GM10847 (cell line): ENCODE data around the gene CCNE1.

Experiments used
- POLR2A ChIP-seq: IDR thresholded peaks from 2 replicates; pipeline ENCODE4 v1.6.1; 2011; ENCODE audit not compliant: insufficient read length; ENCODE audit errors: extremely low read depth

The CCNE1 gene

DNA sequence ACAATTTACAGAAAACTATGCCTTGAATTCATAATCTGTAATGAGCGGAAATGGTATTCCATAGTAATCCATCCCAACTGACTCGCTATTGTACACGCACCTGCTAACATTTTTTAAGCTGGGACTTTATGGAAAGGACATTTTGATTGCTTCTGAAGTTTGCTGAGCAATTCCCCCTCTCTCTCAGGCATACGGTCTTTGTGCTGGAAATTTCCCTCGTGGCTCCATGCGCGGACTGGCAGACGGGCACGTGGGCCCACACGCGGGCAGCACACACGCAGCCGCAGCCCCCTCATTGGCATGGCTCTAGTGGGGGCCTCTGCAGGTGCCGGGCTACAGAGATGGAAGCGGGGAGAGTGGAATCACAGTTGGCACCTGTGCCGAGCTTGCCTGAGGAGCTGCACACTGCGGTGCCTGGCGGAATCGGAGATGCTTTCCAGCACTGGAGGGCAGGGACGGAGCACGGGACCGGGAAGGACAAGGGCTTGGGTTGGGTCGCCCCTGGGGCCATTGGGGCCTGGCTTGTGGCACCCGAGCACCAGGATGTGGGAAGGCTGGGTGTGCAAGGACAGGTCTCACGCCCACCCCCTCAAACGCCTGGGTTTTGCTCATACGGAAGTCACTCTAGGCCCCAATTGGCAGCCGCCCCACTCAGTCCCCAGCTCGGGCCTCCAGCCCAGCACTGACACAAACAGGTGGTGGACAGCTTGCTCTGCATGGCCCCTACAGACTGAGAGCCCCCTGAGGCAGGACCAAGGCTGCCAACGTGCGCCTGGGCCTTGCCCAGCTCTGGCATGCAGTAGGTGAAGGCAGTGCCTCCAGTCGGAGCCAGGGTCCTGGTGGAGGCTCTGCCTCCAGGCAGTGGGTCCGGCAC, 30.2 kb upstream of the CCNE1 start:
- no peak for TF ChIP-seq POLR2A

DNA sequence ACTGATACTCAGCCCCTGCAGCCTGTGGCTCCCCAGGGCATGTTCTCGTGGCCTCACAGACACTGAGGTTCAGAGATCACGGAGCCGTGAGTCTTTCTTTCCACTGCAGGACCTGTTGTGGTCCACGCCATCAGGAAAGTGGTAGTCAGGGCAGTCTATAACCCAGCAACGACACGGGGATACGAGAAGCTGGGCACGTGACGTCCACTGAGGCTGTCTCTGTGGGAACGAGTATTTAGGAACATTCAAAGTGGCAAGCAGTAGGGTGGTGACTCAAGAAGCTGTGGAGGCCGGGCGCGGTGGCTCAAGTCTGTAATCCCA, 29.6 kb upstream of the CCNE1 start:
- TF ChIP-seq POLR2A = no peak

DNA sequence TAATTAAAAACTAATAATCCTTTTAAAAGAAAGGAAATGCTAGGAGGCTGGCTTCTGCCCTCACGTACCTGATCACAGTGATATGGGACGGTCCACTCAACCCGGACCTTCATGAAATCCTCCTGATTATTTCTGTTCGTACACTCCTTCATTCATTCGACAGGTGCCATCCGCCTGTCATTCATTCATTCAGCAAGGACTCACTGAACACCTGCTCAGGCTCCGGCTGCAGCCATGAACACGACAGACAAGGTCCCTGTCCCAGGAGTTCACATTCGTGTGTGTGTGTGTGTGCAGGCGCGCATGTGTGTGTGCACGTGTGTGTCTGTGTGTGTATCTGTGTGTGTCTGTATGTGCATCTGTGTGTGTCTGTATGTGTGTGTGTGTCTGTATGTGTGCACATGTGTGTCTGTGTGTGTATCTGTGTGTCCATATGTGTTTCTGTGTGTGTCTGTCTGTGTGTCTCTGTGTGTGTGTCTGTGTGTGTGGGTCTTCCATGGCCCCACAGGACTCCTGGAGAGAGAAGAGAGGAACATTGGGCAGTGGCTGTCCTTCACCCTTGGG, 28.1 kb upstream of the CCNE1 start:
- no peak for TF ChIP-seq POLR2A

DNA sequence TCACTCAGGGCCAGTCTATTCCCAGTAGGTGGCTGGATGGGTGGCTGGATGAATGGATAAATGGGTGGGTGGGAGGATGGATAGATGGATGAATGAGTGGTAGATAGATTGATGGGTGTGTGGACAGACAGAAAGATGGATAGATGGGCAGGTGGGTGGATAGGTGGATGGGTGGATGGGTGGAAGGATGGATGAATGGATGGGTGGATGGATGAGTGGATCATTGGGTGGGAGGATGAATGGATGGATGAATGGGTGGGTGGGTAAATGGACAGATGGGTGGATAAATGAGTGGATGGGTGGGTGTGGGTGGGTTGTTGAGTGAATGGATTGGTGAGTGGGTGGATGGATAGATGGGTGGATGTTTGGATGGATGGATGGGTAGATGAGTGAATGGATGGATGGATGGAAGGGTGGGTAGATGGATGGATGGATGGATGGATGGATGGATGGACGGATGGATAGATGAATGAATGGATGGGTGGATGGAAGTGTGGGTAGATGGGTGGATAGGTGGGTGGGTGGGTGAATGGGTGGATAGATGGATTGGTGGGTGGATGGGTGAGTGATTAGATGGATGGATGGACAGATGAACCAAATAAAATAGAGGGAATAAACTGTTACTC, 27.1 kb upstream of the CCNE1 start:
- TF ChIP-seq POLR2A = no peak

DNA sequence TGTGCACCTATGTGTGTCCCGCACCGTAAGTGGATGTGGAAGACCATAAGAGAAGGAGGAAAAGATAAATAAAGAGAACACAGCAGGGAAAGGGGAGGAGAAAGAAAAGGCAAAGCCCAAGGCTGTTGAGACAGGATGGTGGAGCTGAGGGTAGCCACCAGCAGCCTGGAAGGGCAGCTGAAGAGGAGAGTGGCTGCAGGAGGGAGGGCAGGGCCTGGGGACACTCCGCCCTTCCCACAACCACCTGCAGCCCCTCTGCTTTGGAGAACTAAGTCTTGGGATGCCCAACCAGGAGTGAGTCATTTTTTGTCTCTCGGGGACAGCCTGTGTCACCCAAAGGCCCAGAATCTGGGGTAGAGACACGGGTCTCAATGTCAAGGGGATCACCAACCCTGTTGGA, 26.4 kb upstream of the CCNE1 start:
- TF ChIP-seq POLR2A = no peak

DNA sequence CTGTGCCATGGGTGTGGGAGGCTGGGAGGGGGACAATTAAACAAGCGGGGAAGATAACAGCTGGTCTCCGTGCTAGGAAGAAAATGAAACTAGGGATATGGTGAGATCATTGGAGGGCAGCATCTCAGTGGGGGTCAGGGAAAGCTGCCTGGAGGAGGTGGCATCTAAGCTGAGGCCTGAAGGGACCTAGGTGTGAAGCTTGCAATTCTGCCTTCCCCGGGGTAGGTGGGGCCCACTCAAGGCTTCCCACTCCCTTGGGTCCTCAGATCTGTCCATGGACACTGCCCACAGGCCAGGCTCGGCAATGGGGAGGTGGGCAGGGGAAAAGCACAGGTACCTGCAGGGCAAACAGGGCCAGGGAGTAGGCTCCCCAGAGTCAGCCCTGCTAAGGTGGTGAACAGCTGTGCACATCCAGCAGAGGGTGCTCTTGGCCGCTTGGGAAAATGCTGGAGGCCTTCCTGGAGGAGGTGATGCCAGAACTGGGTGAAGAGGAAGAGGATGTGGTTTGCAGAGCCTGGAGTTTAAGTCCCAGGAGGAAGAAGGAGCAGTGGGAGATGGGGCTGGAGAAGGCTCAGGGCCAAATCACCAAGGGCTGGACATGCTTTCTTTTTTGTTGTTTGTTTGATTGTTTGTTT, 25.7 kb upstream of the CCNE1 start:
- TF ChIP-seq POLR2A = no peak

DNA sequence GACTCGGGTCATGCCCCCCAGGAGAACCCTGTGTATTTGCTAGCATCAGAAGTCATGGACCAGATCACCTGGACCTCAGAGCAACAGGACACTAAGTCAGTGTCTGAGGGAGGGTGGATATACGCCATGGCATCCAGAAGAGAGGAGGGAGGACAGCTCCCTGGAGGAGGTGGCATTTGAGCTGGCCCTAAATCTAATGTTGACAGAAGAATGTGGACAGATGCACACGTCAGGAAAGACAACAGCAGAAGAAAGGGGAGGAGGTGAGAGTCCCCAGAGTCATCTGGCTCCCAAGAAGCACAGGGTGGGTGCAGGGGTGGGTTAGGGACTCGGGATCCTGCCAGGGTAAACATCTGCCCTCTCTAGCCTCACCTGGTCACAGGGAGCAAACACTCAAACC, 24.5 kb upstream of the CCNE1 start:
- TF ChIP-seq POLR2A = no peak

DNA sequence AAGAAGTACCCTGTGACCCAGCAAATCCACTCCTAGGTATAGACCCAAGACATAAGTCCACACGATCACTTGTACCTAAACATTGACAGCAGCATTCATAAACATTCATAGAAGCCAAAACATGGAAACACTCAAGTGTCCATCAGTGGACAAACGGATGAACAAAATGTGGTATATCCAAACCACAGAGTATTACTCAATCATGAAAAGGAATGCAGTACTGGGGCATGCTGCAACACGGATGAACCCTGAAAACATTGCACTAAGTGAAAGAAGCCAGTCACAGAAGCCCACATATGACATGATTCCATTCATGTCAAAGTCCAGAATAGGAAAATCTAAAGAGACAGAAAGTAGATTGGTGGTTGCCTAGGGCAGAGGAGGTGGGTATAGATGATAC, 22.8 kb upstream of the CCNE1 start:
- TF ChIP-seq POLR2A = no peak

DNA sequence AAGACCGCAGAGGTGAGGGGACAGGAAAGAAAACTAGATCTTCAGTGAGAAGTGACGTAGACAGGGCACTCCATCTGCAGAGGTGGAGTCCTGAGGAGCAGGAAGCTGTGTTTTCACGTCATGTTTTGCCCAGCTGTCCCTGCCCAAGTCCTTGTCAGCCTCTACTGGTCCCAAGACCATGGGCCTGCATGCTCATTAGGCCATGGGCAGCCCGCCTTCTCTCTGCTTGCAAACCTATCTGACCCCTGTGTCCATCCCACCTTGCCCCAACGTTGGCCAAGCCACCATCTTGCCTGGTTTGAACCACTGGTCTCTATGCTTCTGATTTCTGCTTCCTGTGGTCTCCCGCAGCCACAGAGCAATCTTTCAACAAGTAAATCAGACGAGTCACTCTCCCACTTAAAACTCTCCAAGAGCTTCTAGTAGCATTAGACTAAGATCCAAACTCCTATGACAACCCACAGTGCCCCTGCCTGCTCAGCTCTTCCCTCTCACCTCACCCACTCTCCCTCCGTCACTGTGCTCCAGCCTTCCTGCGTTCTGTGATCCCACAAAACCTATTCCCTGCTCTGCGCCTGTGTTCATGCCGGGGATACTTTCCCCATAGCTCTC, 18.6 kb upstream of the CCNE1 start:
- no peak for TF ChIP-seq POLR2A

DNA sequence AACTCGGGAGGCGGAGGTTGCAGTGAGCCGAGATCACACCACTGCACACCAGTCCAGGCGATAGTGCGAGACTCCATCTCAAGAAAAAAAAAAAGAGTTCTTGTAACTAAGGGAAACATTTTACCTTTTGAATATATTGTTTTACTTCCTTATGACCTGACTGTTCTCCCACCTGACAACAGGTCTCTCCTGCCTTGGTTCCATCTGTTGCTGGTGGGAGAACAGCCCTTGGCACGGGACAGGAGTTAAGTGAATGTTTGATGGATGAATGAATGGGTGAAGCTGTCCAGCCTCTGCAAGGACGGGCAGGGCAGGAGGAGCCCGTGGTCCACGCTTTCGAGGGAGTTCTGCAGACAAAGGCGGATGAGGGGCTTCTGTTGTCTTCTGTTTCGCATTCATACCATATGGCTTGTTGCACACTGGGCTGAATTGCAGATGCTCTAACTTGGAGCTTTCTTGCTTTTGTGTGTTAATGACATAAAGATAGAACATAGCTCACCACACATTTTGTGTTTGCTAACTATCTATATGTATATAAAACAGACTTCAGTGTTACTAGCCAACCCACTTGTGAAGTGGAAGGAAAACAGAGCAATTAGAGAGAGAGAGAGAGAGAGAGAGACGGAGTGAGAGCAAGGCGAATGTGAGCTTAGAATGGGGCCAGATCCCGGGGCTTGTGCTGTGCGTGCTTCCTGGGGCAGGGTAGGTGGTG, 16.2 kb upstream of the CCNE1 start:
- no peak for TF ChIP-seq POLR2A

DNA sequence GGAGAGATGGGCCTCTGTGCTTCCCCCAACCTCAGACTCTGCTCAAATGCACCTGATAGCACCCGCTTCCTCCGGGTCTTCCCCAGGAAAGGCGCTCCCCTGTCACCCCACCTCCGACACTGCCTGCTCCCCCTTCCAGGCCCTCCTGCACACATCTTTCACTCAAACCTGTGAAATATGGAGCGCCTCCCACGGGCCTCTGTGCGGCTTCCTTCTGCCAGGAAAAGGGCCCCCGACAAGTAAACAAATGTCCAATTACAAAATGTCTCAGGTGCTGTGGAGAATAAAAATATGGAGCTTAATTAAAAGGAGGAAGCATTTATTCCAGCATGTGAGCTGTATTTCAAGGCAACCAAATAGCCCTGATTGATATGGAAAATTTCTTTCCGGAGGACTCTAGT, 15.6 kb upstream of the CCNE1 start:
- TF ChIP-seq POLR2A = no peak

DNA sequence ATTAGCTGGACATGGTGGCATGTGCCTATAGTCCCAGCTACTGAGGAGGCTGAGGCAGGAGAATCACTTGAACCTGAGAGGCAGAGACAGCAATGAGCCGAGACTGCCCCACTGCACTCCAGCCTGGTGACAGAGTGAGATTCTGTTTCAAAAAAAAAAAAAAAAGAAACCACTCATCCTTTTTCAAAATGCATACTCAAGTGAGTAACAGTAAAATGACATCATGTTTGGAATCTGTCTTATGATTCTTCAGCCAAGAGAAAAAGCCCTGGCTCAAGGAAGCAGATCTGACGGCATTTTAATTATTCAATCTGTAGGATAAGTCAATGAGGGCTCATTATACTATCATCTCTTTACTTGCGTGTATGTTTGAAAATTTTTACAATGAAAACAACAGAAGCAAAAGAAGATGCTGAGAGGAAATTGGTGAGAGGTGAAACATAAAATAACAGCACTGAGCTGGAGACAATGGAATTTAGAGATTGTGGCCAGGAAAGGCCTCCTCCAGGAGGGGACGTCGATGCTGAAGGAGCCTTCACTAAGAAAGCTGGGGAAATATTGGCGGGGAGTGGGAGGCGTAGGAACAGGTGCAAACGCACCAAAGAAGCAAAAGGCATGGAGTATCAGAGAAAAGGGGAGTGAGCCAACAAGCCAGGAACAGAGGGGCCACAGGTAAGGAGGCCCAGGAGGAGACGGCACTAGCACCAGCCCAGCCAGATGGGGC, 12.9 kb upstream of the CCNE1 start:
- TF ChIP-seq POLR2A = no peak

DNA sequence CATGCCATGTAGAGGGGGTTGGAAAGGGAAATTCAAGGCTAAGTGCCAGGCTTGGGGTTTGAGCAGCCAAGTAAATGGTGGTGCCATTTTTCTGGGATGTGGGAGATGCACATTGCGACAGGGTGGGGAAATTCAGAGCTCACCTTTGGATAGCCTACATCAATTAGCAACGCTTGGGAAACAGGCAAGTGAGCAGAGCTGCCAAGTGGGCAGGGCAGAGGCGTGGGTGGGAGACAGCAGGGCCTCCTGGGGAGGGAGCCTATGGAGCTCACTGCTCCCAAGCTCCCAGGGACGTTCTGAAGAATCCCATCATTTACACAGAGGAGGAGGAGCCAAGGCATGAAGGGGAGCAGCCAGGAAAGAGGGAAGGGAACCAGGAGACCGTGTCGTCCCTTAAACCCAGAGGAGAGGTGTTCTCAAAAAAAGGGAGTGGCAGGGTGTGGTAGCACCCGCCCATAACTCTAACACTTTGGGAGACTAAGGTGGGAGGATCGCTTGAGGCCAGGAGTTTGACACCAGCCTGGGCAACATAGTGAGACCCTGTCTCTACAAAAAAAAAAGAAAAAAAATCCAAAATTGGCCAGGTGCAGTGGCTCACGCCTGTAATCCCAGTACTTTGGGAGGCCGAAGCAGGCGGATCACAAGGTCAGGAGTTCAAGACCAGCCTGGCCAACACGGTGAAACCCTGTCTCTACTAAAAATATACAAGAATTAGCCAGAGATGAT, 11.5 kb upstream of the CCNE1 start:
- no peak for TF ChIP-seq POLR2A

DNA sequence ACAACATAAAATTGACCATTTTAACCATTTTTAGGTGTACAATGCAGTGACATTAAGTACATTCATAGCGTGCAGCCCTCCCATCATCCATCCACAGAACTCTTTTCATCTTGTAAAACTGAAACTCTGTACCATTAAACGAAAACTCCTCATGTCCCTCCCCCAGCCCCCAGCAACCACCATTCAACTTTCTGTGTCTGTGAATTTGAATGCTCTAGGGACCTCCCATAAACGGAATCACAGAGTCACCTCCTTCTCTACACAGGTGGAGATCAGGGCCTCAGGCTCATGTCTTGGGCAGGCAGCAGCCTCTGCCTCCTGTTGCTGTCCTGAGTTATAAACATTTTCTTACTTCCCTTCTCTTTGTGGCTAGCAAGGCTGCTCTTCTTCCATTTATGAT, 7.3 kb upstream of the CCNE1 start:
- no peak for TF ChIP-seq POLR2A
